HG02623 (cell line): Measurements from ENCODE around the gene MRPL49.
A peak's percentile ranks its signal among the peaks of the same experiment; 100 is the strongest.

Source experiments
- ATAC-seq: cut with Tn5 transposase; IDR thresholded peaks from one replicate; pipeline ENCODE4 v1.9.1; 2021; ENCODE audit warnings: moderate library complexity; ENCODE audit not compliant: unreplicated experiment

Gene MRPL49

GRCh38 chr11:65121865-65122696 lies at the start of gene MRPL49, which contains the start of gene FAU:
MRPL49 (plus strand) TSS chr11:65122321; CDS start chr11:65122347, 26 bp downstream.
FAU (minus strand) TSS chr11:65122134; CDS start chr11:65121813, 321 bp downstream.
- ATAC-seq: peak; percentile 70

- no peak for ATAC-seq
Observed at GRCh38 chr11:65072631-65072966, 49.5 kb upstream of the MRPL49 start.

- ATAC-seq: no peak
Observed at GRCh38 chr11:65077451-65077850, 44.7 kb upstream of the MRPL49 start.

GRCh38 chr11:65078151-65078550 lies 44.0 kb upstream of the MRPL49 start:
- ATAC-seq: no peak

- no peak for ATAC-seq
Observed at GRCh38 chr11:65078786-65079342, 43.3 kb upstream of the MRPL49 start.

- no peak for ATAC-seq
Observed at GRCh38 chr11:65083134-65083833, 38.8 kb upstream of the MRPL49 start.

GRCh38 chr11:65083834-65084597 lies 38.1 kb upstream of the MRPL49 start, which contains the start of the genes CDCA5 and ZFPL1:
CDCA5 (minus strand) TSS chr11:65084040; CDS start chr11:65083978, 62 bp downstream.
ZFPL1 (plus strand) TSS chr11:65084222; CDS start chr11:65084699, 477 bp downstream.
- ATAC-seq: peak; percentile 62

- peak; percentile 6 for ATAC-seq
Observed at GRCh38 chr11:65084598-65085375, 37.3 kb upstream of the MRPL49 start.

GRCh38 chr11:65085446-65085845 lies 36.7 kb upstream of the MRPL49 start:
- ATAC-seq: no peak

- ATAC-seq: no peak
Observed at GRCh38 chr11:65086809-65087208, 35.3 kb upstream of the MRPL49 start.

- ATAC-seq: no peak
Observed at GRCh38 chr11:65087216-65087615, 34.9 kb upstream of the MRPL49 start.

- ATAC-seq: no peak
Observed at GRCh38 chr11:65087827-65088226, 34.3 kb upstream of the MRPL49 start.

GRCh38 chr11:65089621-65090020 lies 32.5 kb upstream of the MRPL49 start:
- ATAC-seq: no peak

- ATAC-seq: no peak
Observed at GRCh38 chr11:65090628-65091027, 31.5 kb upstream of the MRPL49 start.

GRCh38 chr11:65095427-65095826 lies 26.7 kb upstream of the MRPL49 start:
- no peak for ATAC-seq

GRCh38 chr11:65095974-65096806 lies 25.9 kb upstream of the MRPL49 start, which contains the start of gene VPS51:
VPS51 (plus strand) TSS chr11:65096214; CDS start chr11:65096251, 37 bp downstream.
- peak; percentile 71 for ATAC-seq

GRCh38 chr11:65096926-65097325 lies 25.2 kb upstream of the MRPL49 start:
- ATAC-seq: no peak

- no peak for ATAC-seq
Observed at GRCh38 chr11:65100674-65101350, 21.3 kb upstream of the MRPL49 start.
